IPS-15b (cell line): Measurements from ENCODE around the gene RBP3.

Experiments used
- H3K27me3 ChIP-seq: one replicate; pipeline ENCODE4 v1.6.1; 2013; ENCODE audit warnings: low read length; ENCODE audit not compliant: control insufficient read depth, insufficient read depth
- H3K36me3 ChIP-seq: one replicate; pipeline ENCODE4 v1.6.1; 2013; ENCODE audit warnings: low read length; ENCODE audit not compliant: control insufficient read depth, insufficient read depth
- H3K4me1 ChIP-seq: one replicate; pipeline ENCODE4 v1.6.1; 2013; ENCODE audit warnings: mild to moderate bottlenecking, low read length; ENCODE audit not compliant: control insufficient read depth, insufficient read depth
- H3K4me3 ChIP-seq: one replicate; pipeline ENCODE4 v1.5.1; 2013; ENCODE audit warnings: low read depth, low read length
- H3K9ac ChIP-seq: one replicate; pipeline ENCODE4 v1.6.1; 2013; ENCODE audit warnings: low read depth, mild to moderate bottlenecking, low read length
- H3K9me3 ChIP-seq: one replicate; pipeline ENCODE4 v1.6.1; 2013; ENCODE audit warnings: mild to moderate bottlenecking, low read length; ENCODE audit not compliant: control insufficient read depth, insufficient read depth

The RBP3 gene

GRCh38 chr10:47348138-47348651 is at the start of gene RBP3:
Gene RBP3, plus strand, starts transcription at chr10:47348363. Its CDS starts 122 bp downstream, at chr10:47348485.
- Histone ChIP-seq H3K9ac (no peak within 1 kb of the TSS), H3K36me3 (no peaks in the 10 kb centered on the region), H3K9me3 (no peaks in the 10 kb centered on the region), H3K4me1 (no peaks in the 10 kb centered on the region), H3K4me3 (no peak within 1 kb of the TSS), H3K27me3 (no peaks in the 10 kb centered on the region)

GRCh38 chr10:47298715-47299114 is 49.4 kb upstream of the RBP3 start:
- H3K4me3 ChIP-seq: no peak overlapping the region
- H3K27me3 ChIP-seq: peaks cover 36% of the 10 kb centered on the region
- H3K36me3 ChIP-seq: no peaks in the 10 kb centered on the region
- no peak overlapping the region for H3K9ac ChIP-seq
- H3K4me1 ChIP-seq: no peaks in the 10 kb centered on the region
- H3K9me3 ChIP-seq: no peaks in the 10 kb centered on the region

DNA sequence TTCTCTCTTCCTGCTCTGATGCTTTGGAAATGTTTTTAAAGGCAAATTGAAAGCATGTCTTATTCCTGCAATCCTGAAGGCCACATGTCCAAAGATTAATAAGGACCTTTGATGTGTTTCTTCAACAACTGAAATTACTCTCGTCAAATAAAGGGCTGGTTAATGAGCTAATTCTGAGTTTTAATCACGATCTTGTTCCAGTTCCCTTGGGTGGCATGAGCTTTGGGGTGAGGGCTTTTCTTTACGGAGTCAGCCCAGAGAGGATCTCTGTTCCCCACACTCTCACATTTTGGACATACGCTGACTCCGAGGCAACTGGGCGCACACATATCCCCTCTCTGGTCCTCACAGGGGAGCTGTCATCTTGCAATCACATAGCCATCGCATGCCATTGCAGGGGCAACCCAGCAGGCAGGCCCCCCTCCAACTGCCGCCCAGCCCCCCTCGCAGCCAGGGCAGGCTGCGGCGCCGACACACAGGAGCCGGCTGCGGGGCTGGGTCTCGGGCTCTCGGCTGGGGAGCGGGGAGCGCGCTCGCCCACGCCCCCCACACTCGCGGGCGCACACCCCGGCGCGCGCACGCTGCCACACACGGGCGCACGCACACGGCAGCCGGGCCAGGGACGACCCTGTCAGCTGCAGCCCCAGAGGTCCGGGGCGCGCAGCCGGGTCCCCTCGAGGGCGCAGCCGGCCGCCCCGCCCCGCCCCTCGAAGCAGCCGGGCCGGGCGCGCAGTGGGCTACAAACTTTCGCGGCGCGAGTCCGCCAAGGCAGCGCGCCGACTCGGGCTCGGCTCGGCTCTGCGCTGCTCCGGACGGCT is 48.3 kb upstream of the RBP3 start, which contains the start of gene GDF10:
GDF10 (plus strand) TSS at position 587 of the 818 bp plus-strand sequence. CDS start 455 bp downstream, outside the sequence.
- Histone ChIP-seq H3K36me3 (no peaks in the 10 kb centered on the region), H3K27me3 (peaks cover 36% of the 10 kb centered on the region), H3K4me1 (peaks cover 1% of the 10 kb centered on the region), H3K4me3 (peak within 1 kb of the TSS; percentile 46), H3K9ac (no peak within 1 kb of the TSS), H3K9me3 (no peaks in the 10 kb centered on the region)

- H3K4me3 ChIP-seq: peak overlapping the region; percentile 46
- H3K36me3 ChIP-seq: no peaks in the 10 kb centered on the region
- peaks cover 2% of the 10 kb centered on the region for H3K4me1 ChIP-seq
- H3K27me3 ChIP-seq: peaks cover 36% of the 10 kb centered on the region
- H3K9ac ChIP-seq: no peak overlapping the region
- H3K9me3 ChIP-seq: no peaks in the 10 kb centered on the region
These were observed 47.7 kb upstream of the RBP3 start for GRCh38 chr10:47300429-47300931.

DNA sequence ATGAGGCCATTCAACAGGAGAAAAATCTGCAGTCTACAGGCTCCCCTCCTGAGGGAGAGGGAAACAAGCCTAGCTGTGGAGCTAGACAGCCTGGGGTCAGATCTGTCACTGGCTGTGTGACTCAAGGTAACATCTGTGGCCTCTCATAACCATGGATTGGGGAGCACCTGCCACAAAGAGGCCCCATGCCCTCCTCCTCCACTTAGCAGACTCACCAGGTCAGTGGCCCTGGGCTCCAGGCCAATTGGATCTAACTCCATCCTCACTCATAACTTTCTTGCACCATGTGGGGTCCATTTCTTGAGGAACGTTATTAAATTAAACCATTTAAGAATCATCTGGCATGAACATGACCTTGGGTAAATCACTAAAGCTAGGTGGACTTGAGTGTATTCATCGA is 46.3 kb upstream of the RBP3 start:
- Histone ChIP-seq H3K36me3 (no peaks in the 10 kb centered on the region), H3K9ac (no peak overlapping the region), H3K27me3 (peaks cover 36% of the 10 kb centered on the region), H3K4me1 (peaks cover 2% of the 10 kb centered on the region), H3K9me3 (no peaks in the 10 kb centered on the region), H3K4me3 (no peak overlapping the region)

GRCh38 chr10:47303105-47303504 is 45.1 kb upstream of the RBP3 start:
- H3K9ac ChIP-seq: no peak overlapping the region
- H3K4me1 ChIP-seq: peaks cover 2% of the 10 kb centered on the region
- H3K9me3 ChIP-seq: no peaks in the 10 kb centered on the region
- no peaks in the 10 kb centered on the region for H3K36me3 ChIP-seq
- no peak overlapping the region for H3K4me3 ChIP-seq
- peaks cover 36% of the 10 kb centered on the region for H3K27me3 ChIP-seq

- H3K36me3 ChIP-seq: no peaks in the 10 kb centered on the region
- peaks cover 36% of the 10 kb centered on the region for H3K27me3 ChIP-seq
- H3K9me3 ChIP-seq: no peaks in the 10 kb centered on the region
- no peak overlapping the region for H3K4me3 ChIP-seq
- no peak overlapping the region for H3K9ac ChIP-seq
- H3K4me1 ChIP-seq: peaks cover 2% of the 10 kb centered on the region
These were observed 44.3 kb upstream of the RBP3 start for GRCh38 chr10:47303866-47304265.

DNA sequence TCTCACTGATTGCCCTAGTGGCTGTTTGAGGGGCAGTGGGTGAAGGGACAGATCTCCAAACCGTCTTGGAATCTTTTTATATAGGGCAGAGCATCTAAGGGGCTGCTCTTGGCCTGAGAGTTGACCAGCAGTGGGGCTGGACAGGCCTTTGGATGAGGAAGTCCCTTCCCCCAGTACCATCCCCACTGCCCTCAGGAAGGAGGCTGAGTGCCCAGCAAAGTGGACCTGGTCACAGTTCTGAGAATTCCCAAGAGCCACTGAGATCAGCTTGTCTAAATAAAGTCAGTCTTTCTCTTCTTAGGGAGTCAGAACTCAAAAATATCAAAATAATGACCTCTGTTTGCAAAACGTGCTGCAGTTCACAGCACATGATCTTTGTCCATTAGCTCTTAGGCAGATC is 42.6 kb upstream of the RBP3 start:
- Histone ChIP-seq H3K27me3 (peaks cover 29% of the 10 kb centered on the region), H3K36me3 (no peaks in the 10 kb centered on the region), H3K4me3 (no peak overlapping the region), H3K9ac (no peak overlapping the region), H3K4me1 (peaks cover 2% of the 10 kb centered on the region), H3K9me3 (no peaks in the 10 kb centered on the region)

- H3K4me3 ChIP-seq: no peak overlapping the region
- no peaks in the 10 kb centered on the region for H3K9me3 ChIP-seq
- H3K4me1 ChIP-seq: peaks cover 2% of the 10 kb centered on the region
- H3K27me3 ChIP-seq: peaks cover 18% of the 10 kb centered on the region
- H3K9ac ChIP-seq: no peak overlapping the region
- H3K36me3 ChIP-seq: no peaks in the 10 kb centered on the region
These were observed 41.6 kb upstream of the RBP3 start for GRCh38 chr10:47306387-47307210.

DNA sequence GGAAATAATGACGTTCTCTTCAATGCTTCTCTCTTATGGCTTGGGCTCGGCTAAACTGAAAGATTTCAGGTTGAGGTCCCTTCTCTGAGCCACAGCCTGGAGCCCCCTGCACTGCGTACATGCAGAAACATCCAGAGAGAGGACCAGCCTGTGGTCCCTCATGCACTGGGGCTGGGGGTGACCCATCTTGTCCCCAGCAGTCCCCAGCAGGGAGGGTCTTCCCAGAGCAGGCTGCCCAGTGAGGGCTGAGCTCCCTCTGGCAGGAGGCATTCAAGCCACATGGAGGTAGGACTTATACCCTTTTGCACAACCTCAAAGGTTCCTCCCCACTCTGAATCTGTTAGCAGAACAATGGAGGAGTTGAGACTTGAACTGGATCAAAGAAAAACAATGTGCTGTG is 40.8 kb upstream of the RBP3 start:
- H3K9ac ChIP-seq: no peak overlapping the region
- peaks cover 2% of the 10 kb centered on the region for H3K4me1 ChIP-seq
- no peak overlapping the region for H3K4me3 ChIP-seq
- no peaks in the 10 kb centered on the region for H3K36me3 ChIP-seq
- H3K27me3 ChIP-seq: peaks cover 11% of the 10 kb centered on the region
- H3K9me3 ChIP-seq: no peaks in the 10 kb centered on the region

DNA sequence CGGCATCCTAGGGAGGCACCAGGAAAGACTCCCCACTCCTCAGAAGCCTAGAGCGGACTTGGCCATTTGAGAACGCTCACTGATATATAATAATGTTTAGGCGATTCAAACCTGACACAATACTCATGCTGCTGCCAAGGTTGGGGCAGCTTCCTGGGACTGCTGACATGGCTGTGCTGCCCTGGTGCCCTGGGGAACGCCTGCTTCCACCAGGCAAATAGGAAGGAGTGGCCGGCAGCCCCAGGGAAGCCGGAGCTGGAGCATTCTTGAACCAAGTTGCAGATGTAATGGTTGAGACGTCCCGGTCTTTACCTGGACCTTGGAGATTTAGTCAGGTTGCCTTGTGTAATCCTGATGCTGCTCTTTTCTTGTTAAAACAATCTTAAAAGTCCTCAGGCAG is 39.4 kb upstream of the RBP3 start:
- Histone ChIP-seq H3K4me1 (peaks cover 2% of the 10 kb centered on the region), H3K27me3 (peaks cover 2% of the 10 kb centered on the region), H3K9me3 (no peaks in the 10 kb centered on the region), H3K4me3 (no peak overlapping the region), H3K9ac (no peak overlapping the region), H3K36me3 (no peaks in the 10 kb centered on the region)
